HG03095 (cell line): ENCODE measurements around the gene ZNF362.

ENCODE experiments used
- ATAC-seq: cut with Tn5 transposase; IDR thresholded peaks from one replicate; pipeline ENCODE4 v1.9.1; 2021; ENCODE audit warnings: moderate library complexity; ENCODE audit not compliant: unreplicated experiment

Gene ZNF362

GRCh38 chr1:33323663-33324477 is 67.6 kb downstream of the ZNF362 start:
- ATAC-seq = no peak

GRCh38 chr1:33324677-33325575 is 68.6 kb downstream of the ZNF362 start:
- no peak for ATAC-seq

GRCh38 chr1:33326785-33327184 is 70.5 kb downstream of the ZNF362 start:
- ATAC-seq = no peak

- ATAC-seq = no peak
These were observed 71.5 kb downstream of the ZNF362 start for GRCh38 chr1:33327587-33328325.

GRCh38 chr1:33328817-33329216 is 72.5 kb downstream of the ZNF362 start:
- no peak for ATAC-seq

GRCh38 chr1:33329600-33330305 is 73.5 kb downstream of the ZNF362 start:
- ATAC-seq = no peak

- no peak for ATAC-seq
These were observed 74.1 kb downstream of the ZNF362 start for GRCh38 chr1:33330361-33330890.

- no peak for ATAC-seq
These were observed 74.6 kb downstream of the ZNF362 start for GRCh38 chr1:33330906-33331305.

GRCh38 chr1:33331444-33332356 is 75.4 kb downstream of the ZNF362 start:
- ATAC-seq = no peak

- ATAC-seq = no peak
These were observed 76.1 kb downstream of the ZNF362 start for GRCh38 chr1:33332357-33332789.

- ATAC-seq = no peak
These were observed 76.6 kb downstream of the ZNF362 start for GRCh38 chr1:33332881-33333280.

- ATAC-seq = no peak
These were observed 77.8 kb downstream of the ZNF362 start for GRCh38 chr1:33334081-33334552.

GRCh38 chr1:33335020-33335419 is 78.7 kb downstream of the ZNF362 start:
- no peak for ATAC-seq

GRCh38 chr1:33336580-33336979 is 80.3 kb downstream of the ZNF362 start:
- no peak for ATAC-seq

GRCh38 chr1:33337441-33337840 is 81.1 kb downstream of the ZNF362 start:
- no peak for ATAC-seq

GRCh38 chr1:33338048-33338439 is 81.8 kb downstream of the ZNF362 start:
- ATAC-seq = no peak

GRCh38 chr1:33338440-33339211 is 82.3 kb downstream of the ZNF362 start:
- no peak for ATAC-seq

- no peak for ATAC-seq
These were observed 83.1 kb downstream of the ZNF362 start for GRCh38 chr1:33339413-33339812.
